Measurements from ENCODE around the gene MAPK4. TPM values are rescaled to one million over a fixed set of nuclear protein-coding genes. Genes with fewer than 3 reads are reported as not detected.

The MAPK4 gene
- total RNA-seq, 6 experiments from 2014 or later = not detected

DNA sequence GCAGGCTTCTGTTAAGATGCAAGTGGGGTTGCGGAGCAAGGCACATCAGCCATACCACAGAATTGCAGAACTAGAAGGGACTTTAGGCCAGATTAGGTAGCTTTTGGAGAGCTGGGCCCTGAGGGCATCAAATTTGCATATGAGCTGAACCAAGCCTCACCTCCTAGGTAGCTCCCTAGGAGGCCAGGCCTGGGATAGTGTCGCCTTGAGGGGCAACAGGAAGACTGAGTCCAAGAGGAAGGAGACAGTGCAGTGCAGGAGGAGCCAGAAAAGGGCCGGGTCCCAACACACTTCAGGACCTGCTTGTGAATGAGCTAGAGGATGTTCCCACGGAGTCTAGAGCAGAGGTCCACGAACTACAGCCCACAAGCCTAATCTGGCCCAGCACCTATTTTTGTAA, 98.7 kb downstream of the MAPK4 start:
- Mint-ChIP-seq H3K27me3 (ENCODE audit: insufficient read depth) (peaks cover 5% of the 10 kb centered on the region), H3K4me3 (no peak overlapping the region), H3K27ac (no peak overlapping the region), H3K9me3 (peaks cover 32% of the 10 kb centered on the region), H3K36me3 (ENCODE audit: low read depth) (no peaks in the 10 kb centered on the region), H3K4me1 (ENCODE audit: low read depth) (no peaks in the 10 kb centered on the region)
- TF ChIP-seq, protein P1, sequence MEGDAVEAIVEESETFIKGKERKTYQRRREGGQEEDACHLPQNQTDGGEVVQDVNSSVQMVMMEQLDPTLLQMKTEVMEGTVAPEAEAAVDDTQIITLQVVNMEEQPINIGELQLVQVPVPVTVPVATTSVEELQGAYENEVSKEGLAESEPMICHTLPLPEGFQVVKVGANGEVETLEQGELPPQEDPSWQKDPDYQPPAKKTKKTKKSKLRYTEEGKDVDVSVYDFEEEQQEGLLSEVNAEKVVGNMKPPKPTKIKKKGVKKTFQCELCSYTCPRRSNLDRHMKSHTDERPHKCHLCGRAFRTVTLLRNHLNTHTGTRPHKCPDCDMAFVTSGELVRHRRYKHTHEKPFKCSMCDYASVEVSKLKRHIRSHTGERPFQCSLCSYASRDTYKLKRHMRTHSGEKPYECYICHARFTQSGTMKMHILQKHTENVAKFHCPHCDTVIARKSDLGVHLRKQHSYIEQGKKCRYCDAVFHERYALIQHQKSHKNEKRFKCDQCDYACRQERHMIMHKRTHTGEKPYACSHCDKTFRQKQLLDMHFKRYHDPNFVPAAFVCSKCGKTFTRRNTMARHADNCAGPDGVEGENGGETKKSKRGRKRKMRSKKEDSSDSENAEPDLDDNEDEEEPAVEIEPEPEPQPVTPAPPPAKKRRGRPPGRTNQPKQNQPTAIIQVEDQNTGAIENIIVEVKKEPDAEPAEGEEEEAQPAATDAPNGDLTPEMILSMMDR (IDR thresholded peaks at IDR 0.05) = no peak
- no peak for DNase-seq

DNA sequence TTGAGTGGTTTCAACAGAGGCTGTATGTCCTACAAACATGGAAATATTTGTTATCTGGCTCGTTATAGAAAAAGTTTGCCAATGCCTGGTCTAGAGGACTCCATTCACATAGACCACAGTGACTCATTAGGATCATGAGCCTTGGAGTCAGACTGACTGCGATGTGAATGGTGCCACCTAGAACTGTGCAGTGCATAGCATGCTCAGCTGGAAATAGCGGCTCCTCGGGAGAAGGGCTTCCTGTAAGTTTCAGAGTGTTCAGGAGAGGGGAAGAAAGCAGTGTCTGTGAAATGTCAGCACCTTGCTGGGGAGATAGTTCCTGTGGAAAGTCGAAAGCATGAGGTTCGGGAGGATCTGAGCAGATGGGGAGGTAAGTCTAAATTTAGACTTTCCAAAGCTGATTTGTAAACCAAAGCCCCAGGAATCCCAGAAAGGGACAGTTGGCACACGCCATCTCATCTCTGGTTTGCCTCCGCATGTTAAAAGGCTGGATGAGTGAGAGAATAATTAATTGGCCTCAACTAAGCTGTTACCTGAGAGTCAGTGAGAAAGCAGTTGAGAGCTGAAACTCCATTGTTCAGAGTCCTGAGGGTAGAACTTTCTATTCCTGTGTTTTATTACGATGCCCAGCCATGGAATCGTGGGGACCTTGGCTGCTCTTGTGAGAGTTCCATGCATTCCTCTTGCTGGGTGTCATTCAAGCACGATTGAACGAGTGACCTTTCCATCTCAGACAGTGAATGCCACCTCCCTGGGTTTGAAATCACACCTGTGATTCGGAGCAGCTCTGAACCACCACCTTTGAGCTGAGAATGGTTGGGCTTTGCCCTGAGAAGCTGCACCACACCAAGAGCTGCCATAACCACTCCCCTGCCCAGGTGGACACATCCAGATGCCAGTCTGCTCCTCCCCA, 99.5 kb downstream of the MAPK4 start:
- H3K4me1 Mint-ChIP-seq (ENCODE audit: low read depth) = no peaks in the 10 kb centered on the region
- no peak overlapping the region for H3K4me3 Mint-ChIP-seq
- no peak for DNase-seq
- peaks cover 35% of the 10 kb centered on the region for H3K9me3 Mint-ChIP-seq
- no peak overlapping the region for H3K27ac Mint-ChIP-seq
- H3K27me3 Mint-ChIP-seq (ENCODE audit: insufficient read depth) = peaks cover 5% of the 10 kb centered on the region
- no peaks in the 10 kb centered on the region for H3K36me3 Mint-ChIP-seq (ENCODE audit: low read depth)
- TF ChIP-seq, protein P1 (IDR thresholded peaks at IDR 0.05) = no peak; the same call in 1 of the 2 replicates

- no peaks in the 10 kb centered on the region for H3K4me1 Mint-ChIP-seq (ENCODE audit: low read depth)
- peaks cover 43% of the 10 kb centered on the region for H3K9me3 Mint-ChIP-seq
- no peaks in the 10 kb centered on the region for H3K36me3 Mint-ChIP-seq (ENCODE audit: low read depth)
- DNase-seq = no peak
- no peak overlapping the region for H3K4me3 Mint-ChIP-seq
- TF ChIP-seq, protein P1 (IDR thresholded peaks at IDR 0.05) = no peak
- peaks cover 1% of the 10 kb centered on the region; the same call in 1 of the 2 replicates for H3K27me3 Mint-ChIP-seq (ENCODE audit: insufficient read depth)
- no peak overlapping the region for H3K27ac Mint-ChIP-seq
Observed at GRCh38 chr18:50661013-50661412, 101.1 kb downstream of the MAPK4 start.

DNA sequence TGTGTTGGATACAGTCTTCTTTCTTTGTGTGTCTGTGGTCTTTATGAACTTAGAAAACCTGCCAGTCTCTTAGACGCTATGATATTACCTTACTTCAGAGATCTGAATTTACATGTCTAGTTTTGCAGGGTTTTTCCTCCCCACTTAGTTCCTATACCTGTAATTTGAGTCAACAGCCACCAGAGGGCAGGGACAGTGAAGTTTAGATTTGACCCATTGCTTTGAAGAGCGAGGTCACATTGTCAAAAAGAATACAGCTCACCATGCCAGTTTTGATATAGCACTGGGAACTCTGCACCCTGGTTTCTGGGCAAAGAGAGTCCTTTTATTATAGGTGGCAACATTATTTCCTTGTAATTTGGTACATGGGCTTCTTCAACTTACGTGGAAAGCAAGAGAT, 102.3 kb downstream of the MAPK4 start:
- TF ChIP-seq, protein P1 (IDR thresholded peaks at IDR 0.05) = peak; percentile 64
- DNase-seq = no peak
- peaks cover 1% of the 10 kb centered on the region; the same call in 1 of the 2 replicates for H3K27me3 Mint-ChIP-seq (ENCODE audit: insufficient read depth)
- H3K4me1 Mint-ChIP-seq (ENCODE audit: low read depth) = no peaks in the 10 kb centered on the region
- H3K36me3 Mint-ChIP-seq (ENCODE audit: low read depth) = no peaks in the 10 kb centered on the region
- H3K27ac Mint-ChIP-seq = no peak overlapping the region
- H3K4me3 Mint-ChIP-seq = no peak overlapping the region
- peaks cover 38% of the 10 kb centered on the region for H3K9me3 Mint-ChIP-seq

DNA sequence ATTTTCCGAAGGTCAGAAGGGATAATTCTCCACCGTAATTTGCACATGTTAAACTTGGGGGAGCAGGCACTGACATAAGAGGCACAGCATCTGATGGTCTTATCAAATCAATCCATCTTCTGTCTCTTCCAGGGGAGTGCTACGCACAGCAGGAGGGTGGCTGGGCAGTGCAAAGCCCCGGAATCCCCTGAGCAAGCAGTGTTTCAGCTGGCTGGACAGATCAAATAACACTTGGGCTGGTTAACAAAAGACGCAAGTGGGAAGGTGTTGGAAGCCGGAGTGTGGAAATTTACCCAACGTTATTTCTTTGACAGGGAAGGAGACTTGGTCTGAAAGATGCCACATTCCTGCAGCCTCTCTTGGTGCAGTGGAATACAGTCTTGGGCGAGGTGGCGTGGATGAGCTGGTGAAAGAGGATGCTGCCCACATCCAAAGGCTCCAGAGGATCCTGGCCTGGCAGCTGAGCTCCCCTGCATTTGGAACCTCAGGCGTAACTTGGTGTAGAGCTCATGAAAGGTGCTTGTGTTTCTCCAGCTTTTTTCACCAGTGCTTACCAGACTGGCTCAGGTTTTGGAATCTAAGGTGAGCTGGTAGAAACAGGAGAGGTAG, 103.0 kb downstream of the MAPK4 start:
- H3K4me1 Mint-ChIP-seq (ENCODE audit: low read depth) = no peaks in the 10 kb centered on the region

More for the DNA sequence above, 103.0 kb downstream of the MAPK4 start:
- no peaks in the 10 kb centered on the region for H3K36me3 Mint-ChIP-seq (ENCODE audit: low read depth)
- DNase-seq = no peak
- peaks cover 1% of the 10 kb centered on the region; the same call in 1 of the 2 replicates for H3K27me3 Mint-ChIP-seq (ENCODE audit: insufficient read depth)
- H3K27ac Mint-ChIP-seq = no peak overlapping the region
- TF ChIP-seq, protein P1 (IDR thresholded peaks at IDR 0.05) = no peak
- peaks cover 42% of the 10 kb centered on the region for H3K9me3 Mint-ChIP-seq
- H3K4me3 Mint-ChIP-seq = no peak overlapping the region

All from HFFc6 (cell line).